ENCODE measurements around the gene SLC17A9.

Gene SLC17A9

GRCh38 chr20:62940875-62941274 lies 11.6 kb upstream of the SLC17A9 start:
- no peak for DNase-seq

- no peak for DNase-seq
Measured at GRCh38 chr20:62941792-62942191, 10.7 kb upstream of the SLC17A9 start.

GRCh38 chr20:62942456-62942855 lies 10.1 kb upstream of the SLC17A9 start:
- DNase-seq: no peak

- DNase-seq: no peak
Measured at GRCh38 chr20:62943396-62943795, 9.1 kb upstream of the SLC17A9 start.

- no peak for DNase-seq
Measured at GRCh38 chr20:62944184-62944583, 8.3 kb upstream of the SLC17A9 start.

- no peak for DNase-seq
Measured at GRCh38 chr20:62944746-62945145, 7.8 kb upstream of the SLC17A9 start.

- no peak for DNase-seq
Measured at GRCh38 chr20:62945771-62946339, 6.7 kb upstream of the SLC17A9 start.

GRCh38 chr20:62946918-62947317 lies 5.6 kb upstream of the SLC17A9 start:
- no peak for DNase-seq

GRCh38 chr20:62947532-62948300 lies 4.8 kb upstream of the SLC17A9 start:
- no peak for DNase-seq

- DNase-seq: no peak
Measured at GRCh38 chr20:62949153-62949821, 3.2 kb upstream of the SLC17A9 start.

- DNase-seq: no peak
Measured at GRCh38 chr20:62949962-62950361, 2.5 kb upstream of the SLC17A9 start.

- no peak for DNase-seq
Measured at GRCh38 chr20:62950741-62951140, 1.8 kb upstream of the SLC17A9 start.

- DNase-seq: no peak
Measured at GRCh38 chr20:62951143-62951895, 1.2 kb upstream of the SLC17A9 start.

GRCh38 chr20:62951896-62952372 lies 575 bp upstream of the SLC17A9 start:
- no peak for DNase-seq

- DNase-seq: no peak
Measured at GRCh38 chr20:62952968-62953838, 694 bp downstream of the SLC17A9 start.

GRCh38 chr20:62953839-62954703 lies 1.6 kb downstream of the SLC17A9 start:
- DNase-seq: peak; percentile 64

GRCh38 chr20:62955519-62956386 lies 3.2 kb downstream of the SLC17A9 start:
- no peak for DNase-seq

GRCh38 chr20:62956387-62957135 lies 4.1 kb downstream of the SLC17A9 start:
- no peak for DNase-seq
